Caki2 (cell line): Measurements from ENCODE around the gene MPG. TPM values are rescaled to one million over a fixed set of nuclear protein-coding genes. Genes with fewer than 3 reads are reported as not detected.

ENCODE experiments used
- DNase-seq: peaks from one replicate; pipeline ENCODE4 v3.0.0-alpha.2; 2015; ENCODE audit warnings: low read depth
- in situ Hi-C: cut with HindIII; loops from 2 replicates; pipeline ENCODE4 v1.10.0; 2016; ENCODE audit warnings: low sequenced_read_pairs, low pct_unique_long_range_greater_than_20kb, mixed read lengths
- total RNA-seq: library from RNA; depleted of rRNA; stranded (reverse); fragments of >200 nt; shearing (Covaris generic); gene quantifications from 2 replicates; pipeline ENCODE4 v1.2.3, GENCODE V29; 2014; ENCODE audit warnings: low replicate concordance

Gene MPG
- total RNA-seq, 1 experiment from 2014 or later: 387 TPM

DNA sequence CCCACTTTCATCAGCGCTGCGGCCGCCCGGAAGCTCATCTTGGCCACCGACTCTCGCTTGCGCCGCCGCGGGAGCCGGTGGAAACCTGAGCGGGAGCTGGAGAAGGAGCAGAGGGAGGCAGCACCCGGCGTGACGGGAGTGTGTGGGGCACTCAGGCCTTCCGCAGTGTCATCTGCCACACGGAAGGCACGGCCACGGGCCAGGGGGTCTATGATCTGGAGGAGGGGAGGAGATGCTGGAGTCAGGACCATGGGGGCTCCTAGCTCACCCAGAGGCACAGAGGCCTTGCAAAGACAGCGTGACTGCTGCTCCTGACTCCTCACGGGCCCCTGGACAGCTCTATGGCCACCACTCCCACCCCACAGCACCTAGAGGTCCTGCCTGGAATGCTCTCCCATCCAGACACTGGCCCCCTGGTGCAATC lies 15.0 kb upstream of the MPG start:
- in situ Hi-C loops: no loop called here
- DNase-seq: no peak

- no peak for DNase-seq
- in situ Hi-C loops: no loop called here
Measured at GRCh38 chr16:63466-63865, 14.6 kb upstream of the MPG start.

- no peak for DNase-seq
- in situ Hi-C loops: no loop called here
Measured at GRCh38 chr16:63998-64913, 13.8 kb upstream of the MPG start.

- DNase-seq: no peak
- in situ Hi-C loops: no loop called here
Measured at GRCh38 chr16:64914-65255, 13.1 kb upstream of the MPG start.

DNA sequence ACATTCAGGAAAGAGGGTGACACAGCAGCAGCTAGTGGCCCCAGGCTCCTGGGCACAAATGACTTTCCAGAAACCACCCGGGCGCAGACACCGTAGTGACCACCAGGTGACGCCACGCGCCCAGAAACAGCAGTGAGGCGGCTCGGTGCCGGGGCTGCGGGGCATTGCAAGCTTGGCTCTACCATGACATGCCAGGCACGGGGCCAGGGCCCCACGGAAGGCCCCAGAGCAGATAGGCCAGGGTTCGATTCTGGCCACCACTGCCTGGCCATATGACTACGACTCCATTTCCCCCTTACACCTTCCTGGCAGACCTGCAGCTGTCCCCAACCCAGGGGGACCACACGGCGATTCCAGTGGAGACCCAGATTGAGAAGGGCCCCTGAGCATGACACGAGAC lies 12.3 kb upstream of the MPG start:
- in situ Hi-C loops: no loop called here
- peak; percentile 75 for DNase-seq

GRCh38 chr16:66309-67182 lies 11.5 kb upstream of the MPG start:
- in situ Hi-C loops: no loop called here
- no peak for DNase-seq

DNA sequence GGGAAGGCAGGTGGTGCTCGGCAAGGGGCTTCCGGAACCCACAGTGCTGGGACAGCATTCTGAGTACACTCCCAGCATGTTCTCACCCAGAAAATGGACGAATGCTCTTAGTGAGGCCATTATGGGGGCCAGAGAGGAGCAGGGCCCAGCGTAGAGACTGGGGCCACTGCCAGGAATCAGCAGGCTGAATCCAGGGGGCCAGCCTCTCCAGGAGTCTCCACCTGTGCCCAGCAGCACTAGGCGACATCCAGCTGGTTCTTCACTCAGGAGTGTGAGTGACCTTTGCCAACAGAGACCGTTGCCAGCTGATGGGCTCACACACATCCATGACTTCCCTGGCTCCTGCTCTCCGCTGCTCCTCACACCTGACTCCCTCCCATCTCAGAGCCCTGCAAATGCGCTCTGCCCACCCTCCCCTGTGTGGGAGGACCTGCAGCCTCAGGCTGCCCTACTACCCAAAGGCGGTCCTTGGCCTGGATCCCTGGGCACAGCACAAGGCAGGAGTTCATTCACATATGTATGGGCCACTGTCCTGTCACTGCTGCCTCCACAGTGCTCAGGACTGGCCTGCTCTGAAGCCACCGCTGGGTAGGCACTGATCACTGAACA lies 10.7 kb upstream of the MPG start:
- in situ Hi-C loops: no loop called here
- DNase-seq: no peak

DNA sequence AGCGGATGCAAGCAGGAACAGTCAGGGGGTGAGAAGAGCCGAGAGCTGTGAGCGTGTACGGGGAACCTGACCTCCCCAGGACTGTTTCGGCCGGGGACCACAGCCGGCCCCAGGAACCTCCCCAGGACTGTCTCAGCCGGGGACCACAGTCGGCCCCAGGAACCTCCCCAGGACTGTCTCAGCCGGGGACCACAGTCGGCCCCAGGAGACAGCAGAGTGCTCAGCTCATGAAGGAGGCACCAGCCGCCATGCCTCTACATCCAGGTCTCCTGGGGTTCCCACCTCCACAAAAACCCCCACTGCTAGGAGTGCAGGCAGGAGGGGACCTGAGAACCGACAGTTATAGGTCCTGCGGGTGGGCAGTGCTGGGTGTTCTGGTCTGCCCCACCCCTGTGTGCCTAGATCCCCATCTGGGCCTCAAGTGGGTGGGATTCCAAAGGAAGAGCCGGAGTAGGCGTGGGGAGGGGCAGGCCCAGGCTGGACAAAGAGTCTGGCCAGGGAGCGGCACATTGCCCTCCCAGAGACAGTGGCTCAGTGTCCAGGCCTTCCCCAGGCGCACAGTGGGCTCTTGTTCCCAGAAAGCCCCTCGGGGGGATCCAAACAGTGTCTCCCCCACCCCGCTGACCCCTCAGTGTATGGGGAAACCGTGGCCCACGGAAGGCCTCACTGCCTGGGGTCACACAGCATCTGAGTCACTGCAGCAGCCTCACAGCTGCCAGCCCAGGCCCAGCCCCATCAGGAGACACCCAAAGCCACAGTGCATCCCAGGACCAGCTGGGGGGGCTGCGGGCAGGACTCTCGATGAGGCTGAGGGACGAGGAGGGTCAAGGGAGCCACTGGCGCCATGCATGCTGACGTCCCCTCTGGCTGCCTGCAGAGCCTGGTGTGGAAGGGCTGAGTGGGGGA lies 9.9 kb upstream of the MPG start:
- DNase-seq: no peak
- in situ Hi-C loops: no loop called here

- in situ Hi-C loops: no loop called here
- DNase-seq: no peak
Measured at GRCh38 chr16:69181-69580, 8.8 kb upstream of the MPG start.

DNA sequence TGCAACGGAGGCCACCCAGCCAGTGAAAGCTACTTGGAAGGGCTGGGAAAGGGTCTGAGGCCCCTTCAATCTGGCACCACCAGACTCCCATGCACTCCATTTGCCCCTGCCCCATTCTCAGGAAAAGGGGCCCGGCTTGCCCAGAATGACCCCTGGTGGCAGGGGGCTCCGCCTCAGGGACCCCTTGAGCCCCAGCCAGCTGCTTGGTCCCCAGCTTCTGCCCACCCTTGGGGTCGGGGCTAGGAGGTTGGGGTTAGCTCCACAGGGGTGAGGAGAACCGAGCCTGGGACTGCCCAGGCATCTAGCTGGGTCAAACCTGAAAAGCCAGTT lies 6.8 kb upstream of the MPG start:
- DNase-seq: no peak
- in situ Hi-C loops: no loop called here

DNA sequence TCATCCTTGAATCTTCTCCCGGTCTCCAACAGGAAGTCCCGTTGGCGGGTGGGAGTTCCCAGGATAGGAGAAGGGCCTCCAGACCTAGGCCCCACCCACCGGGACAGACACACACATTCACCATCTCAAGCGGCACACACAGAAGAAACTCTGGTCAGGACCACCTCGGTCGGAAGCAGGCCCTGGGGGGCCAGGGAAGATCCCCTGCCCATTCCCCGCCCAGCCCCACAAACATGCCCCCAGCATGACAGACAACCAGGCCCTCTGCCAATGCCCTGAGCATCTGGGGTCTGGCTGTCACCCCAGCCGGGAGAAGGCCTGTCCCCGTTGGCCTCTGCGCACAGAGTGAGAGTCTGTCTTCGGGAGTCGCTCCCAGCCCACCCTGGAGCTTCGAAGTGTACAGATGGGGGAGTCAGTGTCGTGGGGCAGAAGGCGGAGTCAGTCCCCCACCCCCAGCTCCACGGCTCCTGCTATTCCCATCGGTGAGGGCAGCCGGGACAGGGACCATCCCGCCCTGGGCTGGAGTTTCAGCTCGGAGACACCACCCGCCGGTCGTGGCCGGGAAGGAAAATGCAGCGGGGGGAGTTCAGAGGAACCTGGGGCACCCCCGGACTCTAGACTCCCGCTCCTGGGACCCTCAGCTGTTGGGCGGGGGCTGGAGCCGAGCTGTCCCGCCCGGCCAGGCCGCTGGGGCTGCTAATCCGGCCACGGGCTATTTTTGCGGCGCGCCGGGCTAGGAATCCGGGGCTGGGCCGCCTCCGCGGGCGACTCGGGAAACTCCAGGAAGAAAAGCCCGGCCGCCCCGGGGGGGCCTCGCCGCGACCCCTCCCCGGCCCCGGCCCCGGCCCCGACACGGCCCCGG lies 6.3 kb upstream of the MPG start:
- in situ Hi-C loops: no loop called here
- peak; percentile 73 for DNase-seq

DNA sequence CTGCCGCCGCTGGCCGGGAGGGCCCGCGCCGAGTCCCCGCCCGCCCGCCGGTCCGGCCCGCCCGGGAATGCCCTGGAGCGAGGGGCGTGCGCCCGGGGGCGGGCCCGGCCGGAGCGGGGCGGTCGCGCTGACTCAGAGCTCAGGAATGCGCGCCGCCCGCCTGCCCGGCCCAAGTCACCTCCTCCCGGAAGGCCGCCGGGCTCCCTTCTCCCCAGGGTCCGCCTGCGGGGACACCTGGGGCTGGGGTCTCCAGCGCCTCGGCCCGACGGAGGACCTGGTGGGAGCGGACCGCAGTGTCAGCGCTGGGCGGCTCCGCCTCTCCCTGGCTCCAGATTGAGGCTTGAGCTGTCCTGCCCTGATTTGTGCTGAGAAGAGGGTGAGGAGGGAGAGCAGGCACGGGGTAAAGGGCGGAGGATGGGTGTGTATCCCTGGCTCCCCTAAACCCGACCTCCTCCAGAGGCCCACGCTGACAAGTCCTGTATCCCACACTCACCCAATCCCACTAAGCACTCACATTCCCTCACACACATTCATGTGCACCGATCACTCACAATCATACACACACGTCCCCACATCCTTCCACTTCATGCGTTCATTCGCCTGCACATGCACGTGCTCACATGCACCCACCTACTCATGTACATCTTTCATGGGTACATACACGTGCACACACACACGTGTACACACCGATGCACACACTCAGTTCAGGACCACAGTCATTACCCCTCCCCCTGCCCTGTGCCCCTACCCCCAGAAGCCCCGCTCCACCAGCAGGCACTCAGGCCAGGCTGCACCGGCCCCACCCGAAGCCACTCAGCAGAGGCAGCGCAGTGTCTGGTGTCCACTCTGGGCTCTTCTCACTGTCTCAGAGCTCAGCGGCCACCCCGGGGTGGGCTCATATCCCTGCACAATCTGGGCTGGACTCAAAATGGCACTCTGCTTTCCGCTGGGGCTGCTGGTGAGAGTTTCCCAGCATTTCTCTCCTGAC lies 5.2 kb upstream of the MPG start, which contains the start of gene RHBDF1:
Gene RHBDF1 (minus strand): TSS at position 71 of the 988 bp plus-strand sequence. CDS start 7,616 bp downstream, outside the sequence.
- peak; percentile 56 for DNase-seq

DNA sequence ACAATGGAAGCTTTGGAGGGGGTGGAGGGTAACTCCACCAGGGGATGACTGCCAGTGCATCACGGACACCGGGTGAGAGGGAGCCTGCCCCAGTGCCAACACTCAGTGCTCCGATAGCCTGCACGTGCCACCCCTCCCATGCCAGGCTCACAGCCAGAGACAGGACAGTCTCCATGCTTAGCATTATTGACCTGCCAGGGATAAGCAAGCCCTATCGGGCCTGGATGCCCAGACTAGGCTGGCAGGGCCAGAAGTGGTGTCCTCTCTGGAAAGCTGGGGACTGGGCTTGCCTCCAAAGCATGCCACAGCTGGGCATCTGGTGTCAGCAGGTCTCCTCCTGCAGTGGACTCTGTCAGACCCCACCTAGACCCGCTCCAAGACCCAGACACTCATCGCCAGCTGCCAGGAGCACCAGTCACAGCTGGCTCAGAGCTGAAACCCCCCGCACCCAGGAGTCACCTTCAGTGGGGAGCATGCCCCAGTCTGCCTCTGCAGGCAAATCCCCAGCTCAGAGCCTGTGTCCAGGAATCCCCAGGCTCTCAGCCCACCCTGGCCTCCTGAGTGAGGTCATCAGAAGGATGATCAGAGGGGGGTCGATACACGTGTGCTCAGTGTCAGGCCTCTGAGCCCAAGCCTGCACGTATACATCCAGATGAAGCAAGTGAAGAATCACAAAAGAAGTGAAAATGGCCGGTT lies 3.8 kb upstream of the MPG start:
- in situ Hi-C loops: no loop called here
- no peak for DNase-seq

More for the DNA sequence above, 5.2 kb upstream of the MPG start, which contains the start of gene RHBDF1:
- in situ Hi-C loops: no loop called here

GRCh38 chr16:74747-75334 lies 3.2 kb upstream of the MPG start:
- in situ Hi-C loops: no loop called here
- no peak for DNase-seq
